ENCODE data around the gene PIK3R4. TPM values are rescaled to one million over a fixed set of nuclear protein-coding genes. Genes with fewer than 3 reads are reported as not detected.

PIK3R4 gene
- total RNA-seq, 4 donors from 2014 or later, result 14.0 to 25.0 (median 17.7) TPM

DNA sequence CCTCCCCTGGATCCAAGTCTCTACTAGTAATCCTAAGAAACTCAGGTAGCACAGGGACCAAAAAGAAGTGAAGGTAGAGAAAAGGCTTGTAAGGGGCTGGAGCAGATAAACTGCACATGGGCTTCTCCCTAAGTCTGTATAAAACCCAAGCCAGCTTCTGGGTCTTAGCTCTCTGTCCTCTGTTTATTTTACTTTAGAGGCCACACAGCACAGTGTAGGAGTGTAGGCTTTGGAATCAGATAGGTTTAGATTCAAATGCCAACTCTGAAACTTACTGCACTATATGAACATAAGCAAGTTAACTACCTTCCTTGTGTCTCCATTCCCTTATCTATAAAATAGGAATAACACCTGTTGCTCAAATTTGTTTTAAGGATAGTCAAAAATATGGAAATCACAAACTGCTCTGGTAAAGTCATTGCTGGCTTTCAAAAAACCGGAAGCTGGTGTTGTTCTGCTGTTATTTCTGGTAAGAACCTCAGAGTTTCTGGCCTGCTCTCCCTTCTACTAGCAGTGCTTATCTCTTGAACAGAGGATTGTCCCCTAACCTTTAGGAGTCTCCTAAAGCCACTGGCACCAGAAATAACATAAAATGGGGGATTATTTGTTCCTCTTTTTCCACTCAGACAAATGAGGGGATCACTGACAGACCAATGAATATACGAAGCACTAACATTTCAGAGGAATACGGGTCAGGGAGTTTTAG, 33.8 kb downstream of the PIK3R4 start:
- H3K27me3 ChIP-seq, result no peaks in the 10 kb centered on the region
- TF ChIP-seq POLR2A (IDR thresholded peaks at IDR 0.05), result no peak
- TF ChIP-seq, protein P1, sequence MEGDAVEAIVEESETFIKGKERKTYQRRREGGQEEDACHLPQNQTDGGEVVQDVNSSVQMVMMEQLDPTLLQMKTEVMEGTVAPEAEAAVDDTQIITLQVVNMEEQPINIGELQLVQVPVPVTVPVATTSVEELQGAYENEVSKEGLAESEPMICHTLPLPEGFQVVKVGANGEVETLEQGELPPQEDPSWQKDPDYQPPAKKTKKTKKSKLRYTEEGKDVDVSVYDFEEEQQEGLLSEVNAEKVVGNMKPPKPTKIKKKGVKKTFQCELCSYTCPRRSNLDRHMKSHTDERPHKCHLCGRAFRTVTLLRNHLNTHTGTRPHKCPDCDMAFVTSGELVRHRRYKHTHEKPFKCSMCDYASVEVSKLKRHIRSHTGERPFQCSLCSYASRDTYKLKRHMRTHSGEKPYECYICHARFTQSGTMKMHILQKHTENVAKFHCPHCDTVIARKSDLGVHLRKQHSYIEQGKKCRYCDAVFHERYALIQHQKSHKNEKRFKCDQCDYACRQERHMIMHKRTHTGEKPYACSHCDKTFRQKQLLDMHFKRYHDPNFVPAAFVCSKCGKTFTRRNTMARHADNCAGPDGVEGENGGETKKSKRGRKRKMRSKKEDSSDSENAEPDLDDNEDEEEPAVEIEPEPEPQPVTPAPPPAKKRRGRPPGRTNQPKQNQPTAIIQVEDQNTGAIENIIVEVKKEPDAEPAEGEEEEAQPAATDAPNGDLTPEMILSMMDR (IDR thresholded peaks at IDR 0.05 in 4 of 5, conservative IDR thresholded peaks at IDR 0.05 in 1 of 5), result no peak
- ATAC-seq (no peak), DNase-seq (no peak)
- no peak overlapping the region for H3K4me3 ChIP-seq
- in situ Hi-C loops (cut with MboI; ENCODE audit: low sequenced_read_pairs in 4 of 4) (no loop called here), intact Hi-C loops (cut with DNase I; ENCODE audit: low total_unique reads) (no loop called here)
- no peaks in the 10 kb centered on the region for H3K9me3 ChIP-seq
- H3K4me1 ChIP-seq, result no peaks in the 10 kb centered on the region
- peaks cover 0 to 44% of the 10 kb centered on the region in 2 donors for H3K36me3 ChIP-seq
- no peak overlapping the region for H3K27ac ChIP-seq

DNA sequence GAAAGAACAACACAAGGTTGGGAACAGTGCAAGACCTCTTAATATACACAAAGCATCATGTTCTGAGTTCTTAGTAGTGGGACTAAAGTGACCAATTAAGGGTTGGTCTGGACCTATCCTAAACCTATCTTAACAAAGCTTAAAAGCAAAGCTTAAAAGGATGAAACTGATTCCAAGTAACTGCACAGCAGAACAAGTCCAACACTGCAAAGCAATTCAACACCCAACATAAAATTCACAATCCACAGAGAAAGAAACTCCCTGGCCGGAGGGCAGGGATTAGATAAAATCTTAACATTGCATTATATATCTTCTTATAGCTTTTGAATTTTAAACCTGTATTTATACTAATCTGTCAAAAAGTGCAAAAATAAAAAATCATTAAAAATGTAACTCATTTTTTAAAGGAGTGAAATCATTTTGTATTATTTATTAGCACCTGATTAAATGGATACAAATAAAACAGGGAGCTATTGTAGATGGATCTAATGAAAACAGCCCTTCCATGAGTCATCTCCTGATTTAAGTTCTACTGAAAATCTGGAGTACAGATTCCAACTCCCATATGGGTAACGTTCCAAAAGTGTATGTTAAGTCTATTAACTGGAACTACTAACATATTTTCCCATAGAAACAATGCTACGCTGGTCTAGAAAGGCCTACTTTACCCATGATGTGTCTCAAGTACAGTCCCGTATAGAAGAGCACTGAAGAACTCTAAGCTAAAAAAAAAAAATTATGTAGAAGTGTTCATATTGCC, 34.9 kb downstream of the PIK3R4 start:
- Histone ChIP-seq H3K27me3 (no peaks in the 10 kb centered on the region), H3K4me3 (no peak overlapping the region), H3K27ac (no peak overlapping the region), H3K4me1 (no peaks in the 10 kb centered on the region), H3K9me3 (no peaks in the 10 kb centered on the region), H3K36me3 (peaks cover 0 to 41% of the 10 kb centered on the region in 2 donors)
- TF ChIP-seq, protein P1 (IDR thresholded peaks at IDR 0.05 in 4 of 5, conservative IDR thresholded peaks at IDR 0.05 in 1 of 5), result no peak
- TF ChIP-seq POLR2A (IDR thresholded peaks at IDR 0.05), result no peak
- intact Hi-C loops (cut with DNase I; ENCODE audit: low total_unique reads) (no loop called here), in situ Hi-C loops (cut with MboI; ENCODE audit: low sequenced_read_pairs in 4 of 4) (no loop called here)
- DNase-seq, result no peak
- no peak for ATAC-seq

DNA sequence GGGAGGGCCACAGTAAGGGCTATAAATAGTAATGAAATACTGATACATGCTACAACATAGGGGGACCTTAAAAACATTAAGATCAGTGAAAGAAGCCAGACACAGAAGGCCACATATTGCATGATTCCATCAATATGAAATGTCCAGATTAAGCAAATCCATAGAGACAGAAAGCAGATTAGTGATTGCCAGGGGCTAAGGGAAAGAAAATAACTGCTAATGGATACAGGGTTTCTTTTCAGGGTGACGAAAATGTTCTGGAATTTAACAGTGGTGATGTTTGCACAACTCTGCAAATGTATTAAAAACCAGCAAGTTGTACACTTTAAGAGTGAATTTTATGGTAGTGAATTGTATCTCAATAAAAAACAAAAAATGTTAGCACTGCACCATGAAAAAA, 37.0 kb downstream of the PIK3R4 start:
- no peak for TF ChIP-seq POLR2A (IDR thresholded peaks at IDR 0.05)
- TF ChIP-seq, protein P1 (IDR thresholded peaks at IDR 0.05 in 4 of 5, conservative IDR thresholded peaks at IDR 0.05 in 1 of 5), result no peak
- no peaks in the 10 kb centered on the region for H3K9me3 ChIP-seq
- no peak overlapping the region for H3K27ac ChIP-seq
- DNase-seq (no peak), ATAC-seq (no peak)
- H3K36me3 ChIP-seq, result peaks cover 0 to 31% of the 10 kb centered on the region in 2 donors
- H3K4me1 ChIP-seq, result no peaks in the 10 kb centered on the region
- intact Hi-C loops (cut with DNase I; ENCODE audit: low total_unique reads) (no loop called here), in situ Hi-C loops (cut with MboI; ENCODE audit: low sequenced_read_pairs in 4 of 4) (no loop called here)
- H3K4me3 ChIP-seq, result no peak overlapping the region
- no peaks in the 10 kb centered on the region for H3K27me3 ChIP-seq

DNA sequence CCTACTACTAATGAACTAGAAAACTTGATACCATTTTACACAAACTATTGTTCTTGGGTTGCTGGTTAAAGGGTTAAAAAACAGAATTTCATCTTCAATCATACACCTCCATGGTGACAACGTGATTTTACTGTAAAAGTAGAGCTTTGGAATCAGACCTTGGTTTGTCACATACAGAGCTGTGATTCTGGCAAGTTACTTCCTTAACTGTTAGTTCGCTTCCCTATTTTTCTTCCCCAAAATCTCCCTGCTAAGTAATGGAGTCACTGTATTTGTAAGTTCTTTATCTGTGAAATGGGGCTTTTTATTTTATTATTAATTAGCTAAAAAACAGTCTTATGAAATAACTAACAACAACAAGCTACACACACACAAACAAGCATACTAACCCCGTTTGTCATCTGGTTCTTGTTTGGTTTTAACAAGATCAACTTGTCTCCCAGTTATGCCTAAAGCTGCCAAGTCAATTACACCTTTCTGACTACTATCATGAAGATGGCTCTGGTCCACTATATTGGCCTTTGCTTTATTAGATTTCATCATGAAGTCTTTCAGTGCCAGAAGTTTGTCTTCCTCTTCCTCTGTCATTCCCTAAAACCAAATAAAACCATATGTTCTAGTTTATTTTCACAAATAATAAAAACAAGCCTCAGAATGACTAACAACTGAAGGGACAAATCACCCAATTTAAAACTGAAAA, 38.6 kb downstream of the PIK3R4 start:
- no peaks in the 10 kb centered on the region for H3K27me3 ChIP-seq
- H3K9me3 ChIP-seq, result no peaks in the 10 kb centered on the region
- DNase-seq (no peak), ATAC-seq (no peak)
- in situ Hi-C loops (cut with MboI; ENCODE audit: low sequenced_read_pairs in 4 of 4), result no loop called here
- intact Hi-C loops (cut with DNase I; ENCODE audit: low total_unique reads), result no loop called here
- H3K4me1 ChIP-seq, result no peaks in the 10 kb centered on the region
- no peak overlapping the region for H3K27ac ChIP-seq
- peaks cover 0 to 30% of the 10 kb centered on the region in 2 donors for H3K36me3 ChIP-seq
- TF ChIP-seq, protein P1 (IDR thresholded peaks at IDR 0.05 in 4 of 5, conservative IDR thresholded peaks at IDR 0.05 in 1 of 5), result no peak
- no peak for TF ChIP-seq POLR2A (IDR thresholded peaks at IDR 0.05)
- H3K4me3 ChIP-seq, result no peak overlapping the region
